ENCODE measurements around the gene MBD4.

The MBD4 gene

GRCh38 chr3:129434140-129434539 lies 5.6 kb downstream of the MBD4 start:
- Histone ChIP-seq H3K4me3 (no peak overlapping the region), H3K36me3 (peaks cover 84% of the 10 kb centered on the region), H3K4me2 (no peak overlapping the region)

GRCh38 chr3:129433565-129433964 lies 6.2 kb downstream of the MBD4 start:
- no peak overlapping the region for H3K4me3 ChIP-seq
- H4K20me1 ChIP-seq: no peaks in the 10 kb centered on the region
- no peak overlapping the region for H3K4me2 ChIP-seq
- no peak overlapping the region for H3K9ac ChIP-seq
- peaks cover 84% of the 10 kb centered on the region for H3K36me3 ChIP-seq
- H3K9me3 ChIP-seq: no peaks in the 10 kb centered on the region
- no peak for TF ChIP-seq Cebpa-rat (IDR thresholded peaks at IDR 0.05)
- H3K27me3 ChIP-seq: no peaks in the 10 kb centered on the region
- H3K4me1 ChIP-seq: peaks cover 50% of the 10 kb centered on the region
- H3K27ac ChIP-seq: no peak overlapping the region

More at GRCh38 chr3:129434140-129434539, 5.6 kb downstream of the MBD4 start:
- no peak for TF ChIP-seq Cebpa-rat (IDR thresholded peaks at IDR 0.05)
- no peaks in the 10 kb centered on the region for H4K20me1 ChIP-seq
- H3K27ac ChIP-seq: no peak overlapping the region
- peaks cover 50% of the 10 kb centered on the region for H3K4me1 ChIP-seq
- no peaks in the 10 kb centered on the region for H3K9me3 ChIP-seq
- no peak overlapping the region for H3K9ac ChIP-seq
- no peaks in the 10 kb centered on the region for H3K27me3 ChIP-seq

GRCh38 chr3:129432671-129433070 lies 7.1 kb downstream of the MBD4 start:
- Histone ChIP-seq H3K4me2 (no peak overlapping the region), H3K27me3 (peaks cover 7% of the 10 kb centered on the region), H3K4me1 (peaks cover 50% of the 10 kb centered on the region), H4K20me1 (no peaks in the 10 kb centered on the region), H3K36me3 (peaks cover 78% of the 10 kb centered on the region), H3K9me3 (no peaks in the 10 kb centered on the region), H3K9ac (no peak overlapping the region), H3K4me3 (no peak overlapping the region), H3K27ac (no peak overlapping the region)
- TF ChIP-seq Cebpa-rat (IDR thresholded peaks at IDR 0.05): no peak

- H3K4me1 ChIP-seq: peaks cover 47% of the 10 kb centered on the region
- H3K36me3 ChIP-seq: peaks cover 72% of the 10 kb centered on the region
- TF ChIP-seq Cebpa-rat (IDR thresholded peaks at IDR 0.05): no peak
- no peaks in the 10 kb centered on the region for H3K9me3 ChIP-seq
- no peak overlapping the region for H3K4me3 ChIP-seq
- no peak overlapping the region for H3K27ac ChIP-seq
- no peak overlapping the region for H3K4me2 ChIP-seq
- no peaks in the 10 kb centered on the region for H4K20me1 ChIP-seq
- no peak overlapping the region for H3K9ac ChIP-seq
- H3K27me3 ChIP-seq: peaks cover 14% of the 10 kb centered on the region
Measured at GRCh38 chr3:129432036-129432435, 7.7 kb downstream of the MBD4 start.

GRCh38 chr3:129429602-129430001 lies 10.1 kb downstream of the MBD4 start:
- H3K27me3 ChIP-seq: peaks cover 15% of the 10 kb centered on the region
- H3K27ac ChIP-seq: no peak overlapping the region
- H3K4me3 ChIP-seq: no peak overlapping the region
- no peaks in the 10 kb centered on the region for H4K20me1 ChIP-seq
- TF ChIP-seq Cebpa-rat (IDR thresholded peaks at IDR 0.05): no peak
- peaks cover 50% of the 10 kb centered on the region for H3K36me3 ChIP-seq
- no peaks in the 10 kb centered on the region for H3K9me3 ChIP-seq
- peaks cover 38% of the 10 kb centered on the region for H3K4me1 ChIP-seq
- H3K4me2 ChIP-seq: no peak overlapping the region
- H3K9ac ChIP-seq: no peak overlapping the region

GRCh38 chr3:129429080-129429451 lies 10.7 kb downstream of the MBD4 start:
- no peak overlapping the region for H3K9ac ChIP-seq
- H3K27ac ChIP-seq: no peak overlapping the region

GRCh38 chr3:129428376-129429079 lies 11.2 kb downstream of the MBD4 start, which contains the start of gene EFCAB12:
Gene EFCAB12, minus strand, starts transcription at chr3:129428636. Its CDS starts 148 bp downstream, at chr3:129428488.
- Histone ChIP-seq H3K9ac (no peak within 1 kb of the TSS), H3K27me3 (peaks cover 15% of the 10 kb centered on the region), H4K20me1 (no peaks in the 10 kb centered on the region), H3K4me1 (peaks cover 49% of the 10 kb centered on the region), H3K4me3 (peak within 1 kb of the TSS; percentile 60), H3K36me3 (peaks cover 40% of the 10 kb centered on the region), H3K4me2 (peak within 1 kb of the TSS; percentile 96), H3K27ac (no peak within 1 kb of the TSS), H3K9me3 (no peaks in the 10 kb centered on the region)
- TF ChIP-seq Cebpa-rat (IDR thresholded peaks at IDR 0.05): no peak

More at GRCh38 chr3:129429080-129429451, 10.7 kb downstream of the MBD4 start:
- Histone ChIP-seq H3K4me2 (peak overlapping the region; percentile 96), H3K4me3 (peak overlapping the region; percentile 60), H3K27me3 (peaks cover 15% of the 10 kb centered on the region), H3K4me1 (peaks cover 43% of the 10 kb centered on the region), H3K9me3 (no peaks in the 10 kb centered on the region), H3K36me3 (peaks cover 45% of the 10 kb centered on the region), H4K20me1 (no peaks in the 10 kb centered on the region)
- TF ChIP-seq Cebpa-rat (IDR thresholded peaks at IDR 0.05): no peak

- peak overlapping the region; percentile 60 for H3K4me3 ChIP-seq
- H3K27ac ChIP-seq: no peak overlapping the region
- H4K20me1 ChIP-seq: no peaks in the 10 kb centered on the region
- peaks cover 50% of the 10 kb centered on the region for H3K4me1 ChIP-seq
- H3K9me3 ChIP-seq: no peaks in the 10 kb centered on the region
- no peak for TF ChIP-seq Cebpa-rat (IDR thresholded peaks at IDR 0.05)
- H3K36me3 ChIP-seq: peaks cover 35% of the 10 kb centered on the region
- H3K9ac ChIP-seq: no peak overlapping the region
- H3K4me2 ChIP-seq: peak overlapping the region; percentile 96
- peaks cover 15% of the 10 kb centered on the region for H3K27me3 ChIP-seq
Measured at GRCh38 chr3:129428007-129428375, 11.8 kb downstream of the MBD4 start.

GRCh38 chr3:129425619-129426018 lies 14.1 kb downstream of the MBD4 start:
- Histone ChIP-seq H3K27me3 (peaks cover 15% of the 10 kb centered on the region), H4K20me1 (no peaks in the 10 kb centered on the region), H3K4me2 (peak overlapping the region; percentile 75), H3K27ac (peak overlapping the region; percentile 43), H3K4me1 (peaks cover 50% of the 10 kb centered on the region), H3K9me3 (no peaks in the 10 kb centered on the region; the same call in 1 of the 2 replicates), H3K9ac (no peak overlapping the region), H3K4me3 (no peak overlapping the region), H3K36me3 (peaks cover 11% of the 10 kb centered on the region)
- no peak for TF ChIP-seq Cebpa-rat (IDR thresholded peaks at IDR 0.05)

- Histone ChIP-seq H3K36me3 (peaks cover 7% of the 10 kb centered on the region), H3K4me1 (peaks cover 50% of the 10 kb centered on the region), H3K4me3 (no peak overlapping the region), H3K27ac (peak overlapping the region; percentile 43), H3K9me3 (no peaks in the 10 kb centered on the region; the same call in 1 of the 2 replicates), H3K4me2 (peak overlapping the region; percentile 75), H3K27me3 (peaks cover 15% of the 10 kb centered on the region), H3K9ac (no peak overlapping the region), H4K20me1 (no peaks in the 10 kb centered on the region)
- no peak for TF ChIP-seq Cebpa-rat (IDR thresholded peaks at IDR 0.05)
Measured at GRCh38 chr3:129425213-129425612, 14.5 kb downstream of the MBD4 start.

All from BLaER1 (cell line).